Osteoblast (primary cell): Measurements from ENCODE around the gene SLC6A6. TPM values are rescaled to one million over a fixed set of nuclear protein-coding genes. Genes with fewer than 3 reads are reported as not detected.
A peak's percentile ranks its signal among the peaks of the same experiment; 100 is the strongest.

Experiments used
- DNase-seq: peaks from one replicate; pipeline ENCODE4 v3.0.0; 2011; ENCODE audit warnings: low spot score, mixed read lengths; ENCODE audit not compliant: insufficient read length; ENCODE audit errors: missing footprints
- H2AFZ ChIP-seq: 2 replicates; pipeline ENCODE4 v1.6.0; 2011; ENCODE audit warnings: mild to moderate bottlenecking, low read length
- H3K27ac ChIP-seq: 2 replicates; pipeline ENCODE4 v1.5.1; 2011; ENCODE audit warnings: mild to moderate bottlenecking, low read depth, low read length, moderate library complexity
- H3K27me3 ChIP-seq: 2 replicates; pipeline ENCODE4 v1.6.0; 2012; ENCODE audit warnings: mild to moderate bottlenecking, control low read depth, inconsistent platforms, low read length, moderate library complexity; ENCODE audit not compliant: insufficient read depth
- H3K36me3 ChIP-seq: 2 replicates; pipeline ENCODE4 v1.5.1; 2011; ENCODE audit warnings: mild to moderate bottlenecking, low read length, control low read depth, moderate library complexity; ENCODE audit not compliant: insufficient read depth
- H3K4me1 ChIP-seq: 2 replicates; pipeline ENCODE4 v1.5.1; 2011; ENCODE audit warnings: mild to moderate bottlenecking, low read length, control low read depth, moderate library complexity; ENCODE audit not compliant: insufficient read depth
- H3K4me2 ChIP-seq: 2 replicates; pipeline ENCODE4 v1.6.0; 2011; ENCODE audit warnings: mild to moderate bottlenecking, low read length; ENCODE audit not compliant: insufficient read depth
- H3K4me3 ChIP-seq: fragments of 200-600 bp; sonication (generic); 3 replicates; pipeline ENCODE4 v1.5.1; 2012; ENCODE audit warnings: mild to moderate bottlenecking, low read length, inconsistent platforms; ENCODE audit not compliant: insufficient read depth
- H3K79me2 ChIP-seq: 2 replicates; pipeline ENCODE4 v1.6.0; 2012; ENCODE audit warnings: mild to moderate bottlenecking, low read length, control low read depth, inconsistent platforms; ENCODE audit not compliant: insufficient read depth
- H3K9me3 ChIP-seq: 2 replicates; pipeline ENCODE4 v1.5.1; 2011; ENCODE audit warnings: low read depth, low read length, control low read depth
- H4K20me1 ChIP-seq: 2 replicates; pipeline ENCODE4 v1.6.0; 2012; ENCODE audit warnings: mild to moderate bottlenecking, low read length, control low read depth; ENCODE audit not compliant: insufficient read depth
- CTCF ChIP-seq: IDR thresholded peaks from 2 replicates; pipeline ENCODE4 v1.5.1; 2011; ENCODE audit warnings: mild to moderate bottlenecking, low read depth, low read length, moderate library complexity; ENCODE audit errors: extremely low read depth
- total RNA-seq: library from RNA; depleted of rRNA; stranded (reverse); fragments of >200 nt; gene quantifications from 2 replicates; pipeline ENCODE4 v1.2.3, GENCODE V29; 2012

The SLC6A6 gene
- total RNA-seq, 1 donor: 86.5 TPM

GRCh38 chr3:14491396-14492190 lies 89.2 kb downstream of the SLC6A6 start:
- Histone ChIP-seq H3K4me3 (no peak overlapping the region), H4K20me1 (no peaks in the 10 kb centered on the region), H3K9me3 (no peaks in the 10 kb centered on the region), H3K36me3 (peaks cover 21% of the 10 kb centered on the region), H3K27me3 (no peaks in the 10 kb centered on the region), H3K4me2 (no peak overlapping the region), H3K4me1 (no peaks in the 10 kb centered on the region), H3K79me2 (no peaks in the 10 kb centered on the region), H3K27ac (no peak overlapping the region), H2AFZ (no peak overlapping the region)
- no peak for TF ChIP-seq CTCF
- DNase-seq: peak; percentile 61

- DNase-seq: peak; percentile 85
- H3K27ac ChIP-seq: no peak overlapping the region
- H3K36me3 ChIP-seq: peaks cover 9% of the 10 kb centered on the region
- no peak overlapping the region for H3K4me2 ChIP-seq
- H3K27me3 ChIP-seq: no peaks in the 10 kb centered on the region
- no peak for TF ChIP-seq CTCF
- H3K9me3 ChIP-seq: no peaks in the 10 kb centered on the region
- H3K4me1 ChIP-seq: no peaks in the 10 kb centered on the region
- H3K4me3 ChIP-seq: no peak overlapping the region
- H4K20me1 ChIP-seq: no peaks in the 10 kb centered on the region
- no peaks in the 10 kb centered on the region for H3K79me2 ChIP-seq
- H2AFZ ChIP-seq: no peak overlapping the region
Observed at GRCh38 chr3:14492948-14493881, 90.8 kb downstream of the SLC6A6 start.

GRCh38 chr3:14494279-14494972 lies 92.0 kb downstream of the SLC6A6 start:
- no peak overlapping the region for H2AFZ ChIP-seq
- no peaks in the 10 kb centered on the region for H4K20me1 ChIP-seq
- no peaks in the 10 kb centered on the region for H3K4me1 ChIP-seq
- H3K4me3 ChIP-seq: no peak overlapping the region
- TF ChIP-seq CTCF: no peak
- no peak overlapping the region for H3K4me2 ChIP-seq
- no peaks in the 10 kb centered on the region for H3K27me3 ChIP-seq
- H3K36me3 ChIP-seq: peaks cover 6% of the 10 kb centered on the region
- no peak overlapping the region for H3K27ac ChIP-seq
- H3K9me3 ChIP-seq: no peaks in the 10 kb centered on the region
- peak; percentile 59 for DNase-seq
- H3K79me2 ChIP-seq: no peaks in the 10 kb centered on the region
